Dedifferentiated amniotic fluid mesenchymal stem cell (primary cell): ENCODE data around the gene KIF13A.
"Not testable (repeated sequence)": the region's sequence is repeated elsewhere in the genome, so short reads cannot be mapped to it uniquely, and the experiment has no call there.

Experiments used
- DNase-seq: peaks from one replicate; pipeline ENCODE4 v3.0.0-alpha.2; 2016; ENCODE audit errors: extremely low spot score

KIF13A gene

DNA sequence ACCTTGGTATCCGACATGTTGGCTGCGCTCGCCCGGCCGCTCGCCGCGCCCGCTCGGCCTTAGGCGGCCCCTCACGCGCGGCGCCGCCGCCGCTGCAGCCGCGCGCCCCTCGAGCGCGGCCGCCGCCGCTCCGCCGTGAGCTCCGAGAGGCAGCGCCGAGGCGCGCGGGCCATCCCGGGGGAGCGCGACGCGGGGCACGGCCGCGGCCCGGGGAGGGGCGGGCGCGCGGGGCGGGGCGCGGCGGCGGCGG, at the start of gene KIF13A:
Gene KIF13A (minus strand): TSS at position 189 of the 250 bp plus-strand sequence. CDS start 172 bp downstream, at position 17.
- no peak for DNase-seq

DNA sequence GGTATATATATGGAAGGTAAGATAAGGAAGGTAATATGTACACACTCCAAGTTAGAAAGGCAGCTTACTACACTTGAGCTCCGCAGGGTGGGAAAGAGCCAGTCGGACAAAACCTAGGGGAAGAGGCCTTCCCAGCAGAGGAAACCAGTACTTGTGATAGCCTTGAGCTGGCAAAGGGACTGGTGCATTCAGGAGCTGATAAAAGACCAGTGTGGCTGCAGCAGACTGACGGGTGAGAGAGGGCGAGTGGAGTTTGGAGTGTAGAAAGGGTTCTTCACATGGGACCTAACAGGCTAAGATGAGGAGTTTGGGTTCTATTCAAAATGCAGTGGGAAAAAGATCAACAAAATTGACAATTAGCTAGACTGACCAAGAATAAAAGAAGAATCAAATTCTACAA, 49.3 kb upstream of the KIF13A start:
- no peak for DNase-seq

DNA sequence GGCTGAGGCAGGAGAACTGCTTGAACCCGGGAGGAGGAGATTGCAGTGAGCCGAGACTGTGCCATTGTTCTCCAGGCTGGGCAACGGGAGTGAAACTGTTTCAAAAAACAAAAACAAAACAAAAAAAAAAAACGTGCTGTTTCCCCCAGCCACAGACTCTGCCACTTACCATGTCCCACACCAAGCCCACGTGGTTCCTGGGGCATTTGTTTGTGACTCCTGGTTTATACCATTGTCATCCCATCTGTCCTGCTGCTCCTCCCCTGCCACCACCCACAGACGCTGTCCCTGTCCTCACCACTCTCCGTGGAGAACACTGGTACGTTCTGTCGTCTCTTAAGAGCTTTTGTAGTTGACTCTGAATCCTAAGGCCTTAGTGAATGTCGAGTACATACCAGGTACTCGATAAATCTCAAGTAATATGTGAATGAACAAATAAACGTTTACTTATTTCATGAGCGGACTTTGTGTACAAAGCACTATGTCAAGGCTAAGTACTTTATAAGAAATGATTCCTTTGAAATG, 48.0 kb upstream of the KIF13A start:
- no peak for DNase-seq

DNA sequence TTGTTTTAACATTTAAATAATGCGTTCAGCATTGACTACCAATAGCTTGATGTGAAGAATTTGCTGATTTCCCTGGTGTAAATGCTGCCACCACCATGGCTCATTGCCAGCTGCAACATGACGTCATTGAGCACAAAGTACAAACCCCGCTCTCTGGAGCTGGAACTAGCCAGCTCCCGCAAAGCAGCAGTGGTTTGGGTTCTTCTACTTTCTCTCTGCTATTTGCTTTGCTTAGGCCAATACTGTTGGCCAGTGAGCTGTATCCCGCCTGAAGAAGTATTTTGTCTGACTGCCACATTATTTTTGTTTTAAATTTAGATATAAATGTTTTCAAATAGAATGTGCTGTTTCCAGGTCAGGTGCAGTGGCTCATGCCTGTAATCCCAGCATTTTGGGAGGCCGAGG, 47.4 kb upstream of the KIF13A start:
- DNase-seq, result no peak

DNA sequence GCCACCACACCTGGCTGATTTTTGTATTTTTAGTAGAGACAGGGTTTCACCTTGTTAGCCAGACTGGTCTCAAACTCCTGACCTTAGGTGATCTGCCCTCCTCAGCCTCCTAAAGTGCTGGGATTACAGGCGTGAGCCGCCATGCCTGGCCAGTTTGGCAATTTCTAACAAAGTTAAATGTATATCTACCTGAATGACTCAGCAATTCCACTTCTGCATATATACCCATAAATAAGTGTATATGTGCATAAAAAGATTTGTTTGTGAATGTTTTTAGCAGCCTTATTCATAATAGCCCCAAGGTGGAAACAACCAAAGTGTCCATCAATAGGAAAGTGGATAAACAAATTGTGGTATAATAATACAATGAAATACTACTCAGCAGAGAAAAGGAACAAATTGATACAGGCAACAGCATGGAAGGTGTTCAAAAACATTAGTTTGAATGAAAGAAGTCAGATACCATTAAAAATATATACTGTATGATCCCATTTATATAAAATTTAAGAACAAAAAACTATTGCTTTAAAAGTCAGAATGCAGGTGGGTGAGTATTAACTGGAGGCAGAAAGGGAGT, 44.3 kb upstream of the KIF13A start:
- no peak for DNase-seq

DNA sequence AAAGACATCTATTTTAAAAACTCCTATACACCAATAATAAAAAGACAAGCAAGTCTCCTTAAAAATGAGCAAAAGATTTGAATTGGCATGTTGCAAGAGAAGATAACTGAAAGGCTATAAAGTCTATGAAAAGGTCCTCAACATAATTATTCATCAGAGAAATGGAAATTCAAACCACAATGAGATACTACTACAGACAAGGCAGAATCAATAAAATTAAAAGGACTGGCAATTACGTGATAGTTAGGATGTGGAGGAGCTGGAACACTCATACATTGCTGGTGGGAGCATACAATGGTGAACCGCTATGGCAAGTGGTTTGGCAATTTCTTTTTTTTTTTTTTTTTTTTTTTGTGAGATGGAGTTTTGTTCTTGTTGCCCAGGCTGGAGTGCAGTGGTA, 43.8 kb upstream of the KIF13A start:
- DNase-seq, result no peak

DNA sequence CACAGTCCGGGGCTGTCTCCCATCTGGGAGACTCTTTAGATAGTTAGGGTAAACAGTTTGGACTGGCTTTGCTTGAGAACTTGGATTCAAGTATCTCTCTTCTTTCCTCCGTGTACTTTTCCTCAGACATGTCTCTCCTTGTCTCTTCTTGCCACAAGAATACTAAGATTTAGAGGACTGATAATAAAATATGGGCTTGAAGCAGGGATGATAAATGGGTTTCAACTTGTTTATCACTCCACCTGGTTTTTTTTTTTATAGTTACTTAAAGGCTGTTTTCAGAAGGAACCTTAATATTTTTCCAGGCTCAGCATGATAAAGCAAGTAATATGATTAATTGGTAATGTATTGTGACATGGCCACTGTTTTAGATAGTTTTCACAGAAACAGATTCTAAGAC, 40.9 kb upstream of the KIF13A start:
- DNase-seq, result no peak

DNA sequence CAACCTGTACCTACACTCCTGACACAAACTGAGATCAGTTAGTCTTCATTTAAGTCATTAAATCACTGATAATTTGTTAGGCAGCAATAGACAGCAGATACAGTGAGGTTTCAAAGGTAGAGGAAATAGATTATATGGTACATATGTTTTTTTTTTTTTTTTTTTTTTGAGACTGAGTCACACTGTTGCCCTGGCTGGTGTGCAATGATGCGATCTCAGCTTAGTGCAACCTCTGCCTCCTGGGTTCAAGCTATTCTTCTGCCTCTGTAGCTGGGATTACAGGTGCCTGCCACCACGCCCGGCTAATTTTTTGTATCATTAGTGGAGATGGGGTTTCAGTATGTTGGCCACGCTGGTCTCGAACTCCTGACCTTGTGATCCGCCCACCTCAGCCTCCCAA, 38.2 kb upstream of the KIF13A start:
- DNase-seq, result no peak

DNA sequence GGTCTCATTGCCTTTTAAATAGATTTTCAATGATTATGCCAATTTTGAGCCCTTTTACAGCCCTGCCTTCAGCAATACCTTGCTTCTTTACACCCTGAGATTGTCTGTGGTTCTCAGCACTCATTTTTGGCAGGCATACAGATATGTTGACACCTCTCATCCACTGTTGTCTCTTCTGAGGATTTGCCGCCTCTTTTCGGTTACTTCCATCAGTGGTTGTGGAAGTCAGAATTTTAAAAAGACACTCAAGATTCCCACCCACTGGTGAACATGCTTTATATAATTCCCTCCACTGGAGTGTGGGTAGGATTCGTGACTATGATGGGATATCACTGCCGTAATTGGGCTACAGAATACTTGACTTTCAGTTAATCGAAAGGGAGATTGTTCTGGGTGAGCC, 37.4 kb upstream of the KIF13A start:
- DNase-seq, result no peak

DNA sequence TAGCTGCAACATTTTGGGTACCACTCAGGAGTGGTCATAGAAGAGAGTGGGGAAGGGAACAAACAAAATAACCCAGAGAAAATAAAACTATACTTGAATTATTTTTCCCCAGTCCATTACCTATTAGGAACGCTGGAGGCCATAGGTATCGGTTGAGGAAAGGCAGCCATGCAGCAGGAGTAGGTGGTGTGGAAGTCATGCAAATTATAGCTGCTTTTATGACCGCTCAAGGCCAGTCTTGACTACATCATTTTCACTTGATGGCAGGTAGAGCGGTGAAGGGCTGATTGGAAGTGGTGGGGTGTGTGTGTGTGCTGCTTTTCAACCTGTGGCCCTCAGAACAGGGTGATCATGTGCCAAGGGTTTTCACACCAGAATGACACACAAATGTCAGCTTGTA, 36.5 kb upstream of the KIF13A start:
- no peak for DNase-seq

DNA sequence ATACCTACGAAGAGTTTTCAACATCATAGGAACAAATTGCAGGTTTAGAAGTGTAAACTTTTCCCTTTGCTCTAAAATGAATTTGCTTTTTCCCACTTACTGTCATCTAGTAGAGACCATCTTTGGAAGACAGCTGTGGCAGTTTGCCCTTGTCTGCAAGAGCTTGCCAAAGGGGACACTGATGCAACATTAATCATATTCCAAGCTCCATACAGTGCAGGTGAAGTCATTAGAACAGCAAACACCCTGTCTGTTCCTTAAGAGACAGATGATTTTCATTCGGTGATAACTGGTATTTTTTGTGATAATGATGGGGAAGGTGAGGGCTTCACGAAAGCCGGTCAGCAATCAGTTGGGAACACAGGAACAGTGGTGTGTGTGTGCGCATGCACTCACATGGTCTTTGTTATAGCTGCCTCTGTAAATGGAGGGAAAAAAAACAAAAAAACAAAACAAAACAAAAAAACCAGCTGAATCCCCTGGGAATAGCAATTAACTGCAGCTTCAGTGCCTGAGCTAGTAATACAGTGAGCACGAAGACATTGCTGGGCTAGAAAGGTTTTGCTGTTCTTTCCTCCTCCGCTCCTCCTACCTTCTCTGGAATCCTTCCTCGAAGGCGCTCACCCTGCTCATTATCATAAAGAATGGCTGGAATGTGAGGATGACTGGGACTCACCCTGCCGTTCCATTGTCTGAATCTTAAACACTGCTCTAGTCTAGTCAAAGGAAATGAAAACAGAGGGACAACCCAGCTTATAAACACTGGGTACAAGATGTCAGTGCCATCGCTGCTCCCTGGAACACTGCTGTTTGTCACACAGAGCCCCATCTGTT, 35.2 kb upstream of the KIF13A start:
- DNase-seq, result peak; percentile 27

DNA sequence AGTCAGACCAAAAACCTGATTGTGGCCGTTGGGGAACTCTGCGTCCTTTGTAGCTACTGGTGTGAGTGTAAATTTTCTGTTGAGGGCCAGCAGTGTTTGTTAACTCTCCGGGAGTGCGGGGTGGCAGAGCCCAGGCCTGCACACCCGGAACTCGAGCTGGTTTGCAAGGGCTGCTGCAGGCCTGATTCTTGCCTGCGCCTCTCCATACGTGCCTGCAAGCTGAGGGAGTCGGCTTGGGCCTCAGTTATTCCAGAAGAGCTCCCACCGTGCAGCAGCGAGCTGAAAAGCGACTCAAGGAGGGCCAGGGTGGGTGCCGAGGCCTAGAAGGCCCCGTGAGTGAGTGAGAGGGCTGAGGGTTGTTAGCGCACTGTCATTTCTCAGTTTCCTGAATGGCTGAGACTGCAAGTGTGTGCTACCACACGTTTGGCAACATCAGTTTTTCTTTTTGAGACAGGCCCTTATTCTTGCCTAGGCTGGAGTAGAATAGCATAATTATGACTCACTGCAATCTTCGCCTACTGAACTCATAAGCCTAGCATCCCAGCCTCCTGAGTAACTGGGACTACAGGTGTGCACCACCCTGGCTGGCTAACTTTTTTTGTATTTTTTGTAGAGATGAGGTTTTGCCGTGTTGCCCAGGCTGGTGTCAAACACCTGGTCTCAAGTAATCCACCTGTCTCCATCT, 33.9 kb upstream of the KIF13A start:
- no peak for DNase-seq

DNA sequence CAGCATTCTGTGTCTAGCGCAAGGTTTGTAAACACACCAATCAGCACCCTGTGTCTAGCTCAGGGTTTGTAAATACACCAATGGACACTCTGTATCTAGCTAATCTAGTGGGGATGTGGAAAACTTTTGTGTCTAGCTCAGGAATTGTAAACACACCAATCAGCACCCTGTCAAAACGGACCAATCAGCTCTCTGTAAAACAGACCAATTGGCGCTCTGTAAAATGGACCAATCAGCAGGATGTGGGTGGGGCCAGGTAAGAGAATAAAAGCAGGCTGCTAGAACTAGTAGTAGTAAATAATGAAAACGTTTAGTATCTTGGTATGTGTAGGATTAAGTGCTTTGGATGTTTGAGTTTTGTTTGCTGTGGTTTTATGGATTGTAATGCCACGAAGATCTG, 33.1 kb upstream of the KIF13A start:
- DNase-seq, result not testable (repeated sequence)

DNA sequence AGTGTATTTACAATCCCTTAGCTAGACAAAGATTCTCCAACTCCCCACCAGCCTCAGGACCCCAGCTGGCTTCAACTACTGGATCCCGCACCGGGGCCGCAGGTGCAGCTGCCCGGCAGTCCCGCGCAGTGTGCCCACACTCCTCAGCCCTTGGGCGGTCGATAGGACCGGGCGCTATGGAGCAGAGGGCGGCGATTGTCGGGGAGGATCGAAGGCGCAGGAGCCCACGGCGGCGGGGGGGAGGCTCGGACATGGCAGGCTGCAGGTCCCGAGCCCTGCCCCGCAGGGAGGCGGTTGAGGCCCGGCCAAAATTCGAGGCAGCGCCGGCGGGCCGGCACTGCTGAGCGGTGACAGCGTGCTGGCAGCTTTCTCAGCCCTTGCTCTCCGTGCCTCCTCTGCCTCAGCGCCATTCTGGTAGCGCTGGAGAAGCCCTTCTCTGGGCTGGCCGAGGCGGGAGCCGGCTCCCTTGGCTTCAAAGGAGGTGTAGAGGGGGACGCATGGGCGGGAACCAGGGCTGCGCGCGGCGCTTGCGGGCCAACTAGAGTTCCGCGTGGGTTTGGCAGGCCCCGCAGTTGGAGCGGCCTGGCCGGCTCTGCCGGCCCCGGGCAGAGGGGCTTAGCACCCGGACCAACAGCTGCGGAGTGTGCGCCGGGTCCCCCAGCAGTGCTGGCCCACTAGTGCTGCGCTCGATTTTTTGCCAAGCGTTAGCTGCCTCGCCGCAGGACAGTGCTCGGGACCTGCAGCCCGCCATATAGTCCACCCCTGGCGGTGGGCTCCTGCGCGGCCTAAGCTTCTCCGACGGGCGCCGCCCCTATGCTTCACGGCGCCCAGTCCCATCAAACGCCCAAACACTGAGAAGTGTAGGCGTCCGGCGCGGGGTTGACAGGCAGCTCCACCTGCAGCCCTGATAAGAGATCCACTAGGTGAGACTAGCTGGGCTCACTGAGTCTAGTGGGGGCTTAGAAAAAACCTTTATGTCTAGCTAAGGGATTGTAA, 32.4 kb upstream of the KIF13A start:
- no peak for DNase-seq

DNA sequence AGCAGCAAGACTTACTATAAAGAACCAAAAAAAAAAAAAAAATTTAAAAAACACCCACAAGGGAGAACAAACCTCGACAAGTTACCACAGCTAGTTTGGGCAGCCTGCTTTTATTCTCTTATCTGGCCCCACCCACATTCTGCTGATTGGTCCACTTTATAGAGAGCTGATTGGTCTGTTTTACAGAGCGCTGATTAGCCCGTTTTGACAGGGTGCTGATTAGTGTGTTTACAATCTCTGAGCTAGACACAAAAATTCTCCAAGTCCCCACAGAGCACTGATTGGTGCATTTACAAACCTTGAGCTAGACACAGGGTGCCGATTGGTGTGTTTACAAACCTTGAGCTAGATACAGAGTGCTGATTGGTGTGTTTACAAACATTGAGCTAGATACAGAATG, 31.7 kb upstream of the KIF13A start:
- not testable (repeated sequence) for DNase-seq

DNA sequence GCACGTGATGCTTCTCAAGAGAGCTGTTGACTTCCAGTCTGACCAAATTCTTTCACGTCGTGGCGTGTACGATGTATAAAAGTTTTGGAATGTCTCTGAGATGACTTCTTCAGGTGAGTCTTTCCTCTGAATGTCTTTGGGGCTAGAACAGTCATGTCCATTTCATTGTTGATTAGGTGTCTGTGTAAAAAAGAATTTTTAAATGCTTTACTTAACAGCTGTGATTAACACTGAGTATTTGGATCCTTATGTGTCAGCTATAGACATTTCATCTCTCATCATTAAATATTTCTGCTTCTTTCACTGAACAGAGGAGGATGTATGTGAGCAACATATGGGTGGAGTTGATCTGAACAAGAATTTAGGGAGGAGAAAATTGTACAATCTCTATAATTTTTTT, 29.3 kb upstream of the KIF13A start:
- DNase-seq, result no peak

DNA sequence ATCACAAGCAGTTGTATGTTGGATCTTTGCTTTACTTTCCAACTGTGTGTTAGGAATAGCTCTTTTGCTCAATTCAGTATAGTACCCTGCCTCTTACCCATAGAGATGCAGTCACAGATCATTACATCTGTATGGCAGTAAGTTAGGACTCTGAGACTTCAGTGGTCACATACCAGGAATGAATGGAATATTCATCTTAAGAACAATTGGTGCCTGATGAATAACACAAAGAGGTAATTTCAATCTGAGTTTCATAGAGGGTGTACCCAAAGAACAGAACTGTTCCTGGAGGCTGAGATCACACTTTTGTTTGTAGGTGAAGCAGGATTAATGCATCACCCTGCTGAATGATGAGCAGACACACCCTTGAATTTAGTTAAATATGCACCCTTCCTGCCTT, 28.7 kb upstream of the KIF13A start:
- no peak for DNase-seq

DNA sequence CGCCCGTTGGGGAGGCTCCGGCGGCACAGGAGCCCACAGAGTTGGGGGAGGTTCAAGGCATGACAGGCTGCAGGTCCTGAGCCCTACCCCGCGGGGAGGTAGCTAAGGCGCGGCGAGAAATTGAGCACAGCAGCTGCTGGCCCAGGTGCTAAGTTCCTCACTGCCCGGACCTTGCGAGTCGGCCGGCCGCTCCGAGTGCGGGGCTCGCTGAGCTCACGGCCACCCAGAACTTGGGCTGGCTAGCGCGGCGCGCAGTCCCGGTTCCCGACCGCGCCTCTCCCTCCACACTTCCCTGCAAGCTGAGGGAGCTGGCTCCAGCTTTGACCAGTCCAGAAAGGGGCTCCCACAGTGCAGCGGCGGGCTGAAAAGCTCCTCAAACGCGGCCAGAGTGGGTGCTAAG, 23.9 kb upstream of the KIF13A start:
- DNase-seq, result no peak

DNA sequence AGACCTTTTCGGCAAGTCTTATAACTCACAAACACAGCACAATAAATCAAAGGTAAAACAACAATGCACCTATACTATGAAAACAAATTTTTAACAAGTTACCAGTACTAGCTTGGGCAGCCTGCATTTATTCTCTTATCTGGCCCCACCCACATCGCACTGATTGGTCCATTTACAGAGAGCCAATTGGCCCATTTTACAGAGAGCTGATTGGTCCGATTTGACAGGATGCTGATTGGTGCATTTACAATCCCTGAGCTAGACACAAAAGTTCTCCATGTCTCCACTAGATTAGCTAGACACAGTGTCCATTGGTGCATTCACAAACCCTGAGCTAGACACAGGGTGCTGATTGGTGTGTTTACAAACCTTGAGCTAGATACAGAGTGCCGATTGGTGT, 23.1 kb upstream of the KIF13A start:
- not testable (repeated sequence) for DNase-seq

DNA sequence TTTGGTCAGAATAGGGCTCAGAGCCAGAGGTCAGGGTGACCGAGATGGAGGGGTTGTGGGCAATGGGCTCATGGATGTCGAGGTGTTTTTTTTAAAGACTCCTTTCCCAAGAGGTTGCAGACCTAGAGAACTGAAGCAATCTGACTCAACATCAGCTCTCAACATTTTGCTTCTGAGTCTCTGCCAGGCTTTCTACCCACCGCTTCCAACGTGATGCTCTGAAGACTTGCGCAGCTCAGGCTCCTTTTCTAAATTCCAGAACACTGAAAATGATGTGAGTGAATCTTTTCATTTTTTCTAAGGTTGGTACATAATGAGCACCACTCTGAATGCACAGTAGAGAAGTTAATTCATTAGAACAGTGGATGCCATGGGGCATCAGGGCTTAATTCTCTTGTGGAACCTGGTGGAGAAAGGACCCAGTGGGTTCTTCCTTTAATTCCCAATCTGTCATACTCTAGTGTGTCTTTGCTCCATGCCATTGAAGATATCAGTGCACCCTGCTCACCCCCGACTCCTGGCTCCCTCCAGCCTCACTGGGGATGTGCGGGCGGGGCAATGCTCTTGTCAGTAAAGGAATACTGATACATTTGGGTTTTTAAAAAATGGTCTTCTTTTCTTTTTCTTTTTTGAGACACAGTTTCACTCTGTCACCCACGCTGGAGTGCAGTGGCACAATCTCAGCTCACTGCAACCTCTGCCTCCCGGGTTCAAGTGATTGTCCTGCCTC, 17.0 kb upstream of the KIF13A start:
- DNase-seq, result no peak

DNA sequence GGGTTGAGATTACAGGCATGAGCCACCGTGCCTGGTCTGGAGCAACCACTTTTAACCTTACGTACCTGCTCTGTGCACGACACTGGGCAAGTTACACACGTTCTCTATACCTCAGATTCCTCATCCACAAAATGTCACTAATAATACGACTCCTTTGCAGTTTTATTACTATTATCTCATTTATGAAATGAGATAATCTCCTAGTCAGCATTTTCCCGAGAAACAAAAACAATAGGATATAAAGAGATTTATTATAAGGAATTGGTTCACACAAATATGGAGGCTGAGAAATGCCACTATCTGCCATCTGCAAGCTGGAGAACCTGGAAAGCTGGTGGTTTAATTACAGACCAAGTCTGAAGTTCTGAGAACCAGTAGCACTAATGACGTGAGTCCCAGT, 12.0 kb upstream of the KIF13A start:
- no peak for DNase-seq
